Natural killer cell (primary cell): Measurements from ENCODE around the gene LIN7A. TPM values are rescaled to one million over a fixed set of nuclear protein-coding genes. Genes with fewer than 3 reads are reported as not detected.

Experiments
- ATAC-seq, 3 donors: fragments of 150-1000 bp in 2 of 3; fragments of 200-7000 bp in 1 of 3; cut with Tn5 transposase; 1 replicate in 1 of 3; 2 replicates in 2 of 3; pipeline ENCODE4 v1.10.0; 2021; ENCODE audit warnings: mild to moderate bottlenecking in 2 of 3, moderate library complexity in 2 of 3
- DNase-seq, 2 donors: peaks; one replicate each; pipeline versions ENCODE4 v3.0.0 to v3.0.0-alpha.2; 2013 to 2021; ENCODE audit warnings: mixed read lengths in 1 of 2
- H3K27ac ChIP-seq: one replicate; pipeline ENCODE4 v1.5.1; 2013; ENCODE audit warnings: mild to moderate bottlenecking, low read length
- H3K27me3 ChIP-seq: one replicate; pipeline ENCODE4 v1.6.1; 2013; ENCODE audit warnings: low read length; ENCODE audit not compliant: control insufficient read depth, insufficient read depth
- H3K36me3 ChIP-seq: one replicate; pipeline ENCODE4 v1.6.1; 2013; ENCODE audit warnings: low read length; ENCODE audit not compliant: control insufficient read depth, insufficient read depth
- H3K4me1 ChIP-seq: one replicate; pipeline ENCODE4 v1.6.1; 2013; ENCODE audit warnings: low read length; ENCODE audit not compliant: control insufficient read depth, insufficient read depth
- H3K4me3 ChIP-seq: one replicate; pipeline ENCODE4 v1.5.1; 2013; ENCODE audit warnings: low read length
- H3K9me3 ChIP-seq: one replicate; pipeline ENCODE4 v1.6.1; 2013; ENCODE audit warnings: low read length; ENCODE audit not compliant: control insufficient read depth, insufficient read depth
- H3K27ac Mint-ChIP-seq, 2 donors: one replicate each; pipeline ENCODE4 v1.8.0; 2022; ENCODE audit warnings: mild to moderate bottlenecking in 2 of 2, mixed read lengths in 2 of 2, moderate library complexity in 1 of 2
- H3K27me3 Mint-ChIP-seq, 2 donors: one replicate each; pipeline ENCODE4 v1.8.0; 2022; ENCODE audit warnings: low read depth in 2 of 2, mixed read lengths in 2 of 2
- H3K36me3 Mint-ChIP-seq: one replicate; pipeline ENCODE4 v1.8.0; 2022; ENCODE audit warnings: mixed read lengths
- H3K4me1 Mint-ChIP-seq, 2 donors: one replicate each; pipeline ENCODE4 v1.8.0; 2022; ENCODE audit warnings: mixed read lengths in 2 of 2
- H3K4me3 Mint-ChIP-seq: one replicate; pipeline ENCODE4 v1.8.0; 2022; ENCODE audit warnings: mild to moderate bottlenecking, moderate library complexity, mixed read lengths
- H3K9me3 Mint-ChIP-seq, 2 donors: one replicate each; pipeline ENCODE4 v1.8.0; 2022; ENCODE audit warnings: mixed read lengths in 2 of 2
- CTCF ChIP-seq: fragments of 200-600 bp; IDR thresholded peaks from one replicate; pipeline ENCODE4 v1.8.0; 2022; ENCODE audit warnings: antibody characterized with exemption
- WGBS: methylation state at CpG from one replicate; pipeline ENCODE4 v1.1.7; 2013; ENCODE audit warnings: missing lambda C conversion rate; ENCODE audit not compliant: insufficient coverage; 5-methylcytosine and 5-hydroxymethylcytosine counted together
- intact Hi-C: fragments of 100-400 bp; cut with micrococcal nuclease; formaldehyde crosslinking; loops from one replicate; pipeline ENCODE4 v1.14.2; 2022
- total RNA-seq, 4 donors: library from RNA; stranded (reverse); fragments of 120-200 nt in 1 of 4; gene quantifications; one replicate each; pipeline versions ENCODE4 v1.2.3 to v1.2.4, GENCODE V29; 2013 to 2022

The LIN7A gene
- total RNA-seq, 3 donors from 2014 or later (not counting 1 experiment from before 2014, with no cell fraction given) = 0.12 to 14.9 (median 0.27) TPM

GRCh38 chr12:80877721-80878265 is 59.9 kb downstream of the LIN7A start:
- Histone ChIP-seq H3K4me1 (no peaks in the 10 kb centered on the region), H3K4me3 (no peak overlapping the region), H3K27ac (no peak overlapping the region), H3K9me3 (no peaks in the 10 kb centered on the region), H3K27me3 (no peaks in the 10 kb centered on the region), H3K36me3 (no peaks in the 10 kb centered on the region)
- no peak for ATAC-seq
- no CpG with 5 or more reads among the region's 2 CpGs for WGBS
- intact Hi-C loops = no loop called here
- Mint-ChIP-seq H3K4me1 (no peaks in the 10 kb centered on the region), H3K36me3 (no peaks in the 10 kb centered on the region), H3K4me3 (no peak overlapping the region), H3K27ac (no peak overlapping the region), H3K9me3 (peaks cover 10 to 18% of the 10 kb centered on the region in 2 donors), H3K27me3 (no peaks in the 10 kb centered on the region)
- DNase-seq = no peak
- TF ChIP-seq CTCF = no peak

- Histone ChIP-seq H3K4me3 (no peak overlapping the region), H3K27me3 (no peaks in the 10 kb centered on the region), H3K27ac (no peak overlapping the region), H3K9me3 (no peaks in the 10 kb centered on the region), H3K4me1 (no peaks in the 10 kb centered on the region), H3K36me3 (no peaks in the 10 kb centered on the region)
- TF ChIP-seq CTCF = no peak
- ATAC-seq (no peak), DNase-seq (no peak)
- intact Hi-C loops = no loop called here
- H3K4me1 Mint-ChIP-seq = no peaks in the 10 kb centered on the region
- no peak overlapping the region for H3K4me3 Mint-ChIP-seq
- H3K9me3 Mint-ChIP-seq = peaks cover 5 to 16% of the 10 kb centered on the region in 2 donors
- no peaks in the 10 kb centered on the region for H3K27me3 Mint-ChIP-seq
- H3K36me3 Mint-ChIP-seq = no peaks in the 10 kb centered on the region
- no peak overlapping the region for H3K27ac Mint-ChIP-seq
Observed at GRCh38 chr12:80872053-80872452, 65.7 kb downstream of the LIN7A start.

- Histone ChIP-seq H3K36me3 (no peaks in the 10 kb centered on the region), H3K9me3 (no peaks in the 10 kb centered on the region), H3K27ac (no peak overlapping the region), H3K4me1 (no peaks in the 10 kb centered on the region), H3K27me3 (no peaks in the 10 kb centered on the region), H3K4me3 (no peak overlapping the region)
- Mint-ChIP-seq H3K27me3 (no peaks in the 10 kb centered on the region), H3K27ac (no peak overlapping the region), H3K36me3 (no peaks in the 10 kb centered on the region), H3K4me3 (no peak overlapping the region), H3K9me3 (peaks cover 3 to 8% of the 10 kb centered on the region in 2 donors), H3K4me1 (no peaks in the 10 kb centered on the region)
- WGBS = 50% methylated on average over 2 of the region's 2 CpGs
- DNase-seq (no peak), ATAC-seq (no peak)
- intact Hi-C loops = no loop called here
- TF ChIP-seq CTCF = no peak
Observed at GRCh38 chr12:80869264-80869663, 68.5 kb downstream of the LIN7A start.

- DNase-seq = no peak
- no peaks in the 10 kb centered on the region for H3K4me1 Mint-ChIP-seq
- no peaks in the 10 kb centered on the region for H3K36me3 Mint-ChIP-seq
- H3K9me3 Mint-ChIP-seq = peaks cover 3 to 8% of the 10 kb centered on the region in 2 donors
- H3K4me3 Mint-ChIP-seq = no peak overlapping the region
- intact Hi-C loops = no loop called here
- Histone ChIP-seq H3K36me3 (no peaks in the 10 kb centered on the region), H3K4me1 (no peaks in the 10 kb centered on the region), H3K4me3 (no peak overlapping the region), H3K27me3 (no peaks in the 10 kb centered on the region), H3K27ac (no peak overlapping the region), H3K9me3 (no peaks in the 10 kb centered on the region)
- H3K27me3 Mint-ChIP-seq = no peaks in the 10 kb centered on the region
- no peak overlapping the region for H3K27ac Mint-ChIP-seq
- TF ChIP-seq CTCF = no peak
- no peak for ATAC-seq
- 92% methylated on average over 1 of the region's 1 CpG for WGBS
Observed at GRCh38 chr12:80868576-80868975, 69.2 kb downstream of the LIN7A start.
